K562 (cell line): Measurements from ENCODE around the gene CGNL1. TPM values are rescaled to one million over a fixed set of nuclear protein-coding genes. Genes with fewer than 3 reads are reported as not detected.

Experiments
- ARHGAP35 ChIP-seq: fragments of 450-650 bp; IDR thresholded peaks from 2 replicates; pipeline ENCODE4 v1.6.1; 2018; ENCODE audit not compliant: partially characterized antibody
- BHLHE40 ChIP-seq: IDR thresholded peaks from 2 replicates; pipeline ENCODE4 v1.6.1; 2011; ENCODE audit warnings: low read length, improper control_type of control experiment
- CBX8 ChIP-seq: fragments of 200-600 bp; sonication (generic); IDR thresholded peaks from 2 replicates; pipeline ENCODE4 v1.6.1; 2012; ENCODE audit warnings: borderline replicate concordance, mixed run types, low read depth, mild to moderate bottlenecking, moderate library complexity, mixed read lengths, low read length, control low read depth, inconsistent platforms; ENCODE audit not compliant: poor library complexity, severe bottlenecking; ENCODE audit errors: extremely low read depth
- HIVEP1 ChIP-seq: fragments of 250-450 bp; sonication (Bioruptor Pico); IDR thresholded peaks from 2 replicates; pipeline ENCODE4 v1.4.0; 2020; ENCODE audit warnings: mild to moderate bottlenecking
- KLF6 ChIP-seq: fragments of 250-450 bp; sonication (Bioruptor Pico); IDR thresholded peaks from 2 replicates; pipeline ENCODE4 v1.4.0; 2020; ENCODE audit warnings: mild to moderate bottlenecking, moderate library complexity, borderline replicate concordance
- NCOA6 ChIP-seq: fragments of 450-650 bp; IDR thresholded peaks from 2 replicates; pipeline ENCODE4 v1.6.1; 2017; ENCODE audit warnings: mild to moderate bottlenecking
- NR3C1 ChIP-seq: sonication (generic); formaldehyde crosslinking; IDR thresholded peaks from 2 replicates; pipeline ENCODE4 v1.8.1; 2022; ENCODE audit warnings: missing genetic modification reagents
- PHF20 ChIP-seq: fragments of 450-650 bp; IDR thresholded peaks from 2 replicates; pipeline ENCODE4 v1.6.1; 2018; ENCODE audit not compliant: partially characterized antibody
- POLR3A ChIP-seq: IDR thresholded peaks from 2 replicates; pipeline ENCODE4 v1.6.1; 2011; ENCODE audit warnings: borderline replicate concordance, mild to moderate bottlenecking, moderate library complexity; ENCODE audit not compliant: insufficient read length, insufficient read depth; ENCODE audit errors: extremely low read depth
- RBM22 ChIP-seq: fragments of 200-400 bp; formaldehyde crosslinking; IDR thresholded peaks from 2 replicates; pipeline ENCODE4 v1.6.1; 2018; ENCODE audit warnings: low read length, low read depth; ENCODE audit not compliant: poor library complexity, severe bottlenecking
- TEAD1 ChIP-seq, 2 experiments: fragments of 450-650 bp in 1 of 2; sonication (generic) in 1 of 2; formaldehyde crosslinking; IDR thresholded peaks; 2 replicates each; pipeline versions ENCODE4 v1.4.0 to v1.8.0; 2020 to 2022; ENCODE audit warnings: mild to moderate bottlenecking in 2 of 2, missing genetic modification reagents in 1 of 2
- TEAD4 ChIP-seq, 2 experiments: sonication (generic) in 1 of 2; formaldehyde crosslinking in 1 of 2; IDR thresholded peaks; 2 replicates each; pipeline versions ENCODE4 v1.6.1 to v1.8.0; 2012 to 2022; ENCODE audit warnings: borderline replicate concordance in 1 of 2, inconsistent platforms in 1 of 2, low read length in 1 of 2, mild to moderate bottlenecking in 1 of 2, missing genetic modification reagents in 1 of 2
- ZNF133 ChIP-seq: fragments of 250-450 bp; sonication (Bioruptor Pico); IDR thresholded peaks from 2 replicates; pipeline ENCODE4 v1.4.0; 2020; ENCODE audit warnings: mild to moderate bottlenecking
- ZNF197 ChIP-seq: fragments of 200-800 bp; sonication (Bioruptor generic); IDR thresholded peaks from 2 replicates; pipeline ENCODE4 v1.6.1; 2016; ENCODE audit warnings: low read depth, missing genetic modification characterization, missing compliant biosample characterization
- ZNF217 ChIP-seq: sonication (generic); formaldehyde crosslinking; IDR thresholded peaks from 2 replicates; pipeline ENCODE4 v1.8.0; 2022; ENCODE audit warnings: mild to moderate bottlenecking, missing genetic modification reagents
- ZNF3 ChIP-seq: fragments of 250-450 bp; sonication (Bioruptor Pico); IDR thresholded peaks from 2 replicates; pipeline ENCODE4 v1.5.0; 2021; ENCODE audit warnings: mild to moderate bottlenecking, moderate library complexity
- ZNF41 ChIP-seq: fragments of 250-450 bp; sonication (Bioruptor Pico); conservative IDR thresholded peaks from 2 replicates; pipeline ENCODE4 v1.4.0; 2020; ENCODE audit warnings: mild to moderate bottlenecking
- polyA plus RNA-seq, 8 experiments: library from polyadenylated mRNA; depleted of rRNA in 4 of 8; stranded (reverse) in 5 of 8; unstranded in 3 of 8; fragments of >200 nt; fragmentation: Nextera tagmentation in 2 of 8; fragmentation: Illumina TruSeq in 1 of 8; extraction: Ambion mirVana in 2 of 8; extraction: Trizol in 1 of 8; gene quantifications; 2 replicates each; pipeline versions ENCODE4 v1.2.1 to v1.2.3, GENCODE V29; 2011 to 2014; ENCODE audit warnings: inconsistent platforms in 1 of 8, missing spikeins in 1 of 8
- total RNA-seq, 7 experiments: library from RNA; depleted of rRNA in 6 of 7; stranded (reverse); fragments of >200 nt in 6 of 7; fragmentation: Illumina TruSeq in 2 of 7; extraction: Trizol in 2 of 7; gene quantifications; 2 replicates each; pipeline versions ENCODE4 v1.2.1 to v1.2.3, GENCODE V29; 2011 to 2021; ENCODE audit warnings: low replicate concordance in 1 of 7
- TF ChIP-seq, protein P1 (sequence below): fragments of 250-450 bp; sonication (Bioruptor Pico); IDR thresholded peaks from 2 replicates; pipeline ENCODE4 v1.4.0; 2020
- TF ChIP-seq, protein P2 (sequence below): IDR thresholded peaks from 2 replicates; pipeline ENCODE4 v1.6.1; 2014; ENCODE audit warnings: antibody characterized with exemption
- TF ChIP-seq, protein P3 (sequence below), 2 experiments: fragments of 450-650 bp; conservative IDR thresholded peaks; 2 replicates each; pipeline ENCODE4 v1.6.1; 2017; ENCODE audit warnings: mild to moderate bottlenecking in 2 of 2, moderate library complexity in 2 of 2

The CGNL1 gene
- total and polyA plus RNA-seq, 9 of the 15 experiments (the other 6 are each of a cell fraction or from before 2014, with no cell fraction given), result 0.01 to 0.07 TPM; not detected in 7

DNA sequence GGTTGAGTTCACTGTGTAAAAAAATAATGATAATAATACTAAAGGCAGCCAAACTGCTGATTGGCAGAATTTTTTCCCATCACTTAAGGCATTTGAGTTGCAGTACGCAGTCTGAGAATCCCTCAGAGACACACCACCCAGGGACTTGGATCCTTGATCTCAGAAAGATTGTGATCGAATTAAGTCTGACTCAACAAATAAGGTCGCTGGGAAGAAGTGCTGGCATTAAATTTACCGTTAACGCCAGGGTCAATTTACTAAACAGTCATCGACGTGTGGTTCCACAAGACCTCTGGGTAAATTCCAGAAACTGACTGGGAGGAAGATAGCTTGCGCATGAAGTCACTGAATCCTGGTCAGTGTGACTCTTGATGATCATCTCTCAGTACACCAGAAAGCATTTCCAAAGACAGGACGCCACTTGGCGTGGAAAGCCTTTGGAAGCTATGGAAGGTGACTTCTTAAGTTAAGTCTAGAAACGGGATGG is 48.3 kb upstream of the CGNL1 start (continued):
- no peak for TF ChIP-seq ARHGAP35
- no peak for TF ChIP-seq HIVEP1 (CRISPR knock-in tag)
- TF ChIP-seq BHLHE40, result no peak
- no peak for TF ChIP-seq PHF20
- TF ChIP-seq ZNF41 (CRISPR knock-in tag), result no peak
- TF ChIP-seq, protein P1, sequence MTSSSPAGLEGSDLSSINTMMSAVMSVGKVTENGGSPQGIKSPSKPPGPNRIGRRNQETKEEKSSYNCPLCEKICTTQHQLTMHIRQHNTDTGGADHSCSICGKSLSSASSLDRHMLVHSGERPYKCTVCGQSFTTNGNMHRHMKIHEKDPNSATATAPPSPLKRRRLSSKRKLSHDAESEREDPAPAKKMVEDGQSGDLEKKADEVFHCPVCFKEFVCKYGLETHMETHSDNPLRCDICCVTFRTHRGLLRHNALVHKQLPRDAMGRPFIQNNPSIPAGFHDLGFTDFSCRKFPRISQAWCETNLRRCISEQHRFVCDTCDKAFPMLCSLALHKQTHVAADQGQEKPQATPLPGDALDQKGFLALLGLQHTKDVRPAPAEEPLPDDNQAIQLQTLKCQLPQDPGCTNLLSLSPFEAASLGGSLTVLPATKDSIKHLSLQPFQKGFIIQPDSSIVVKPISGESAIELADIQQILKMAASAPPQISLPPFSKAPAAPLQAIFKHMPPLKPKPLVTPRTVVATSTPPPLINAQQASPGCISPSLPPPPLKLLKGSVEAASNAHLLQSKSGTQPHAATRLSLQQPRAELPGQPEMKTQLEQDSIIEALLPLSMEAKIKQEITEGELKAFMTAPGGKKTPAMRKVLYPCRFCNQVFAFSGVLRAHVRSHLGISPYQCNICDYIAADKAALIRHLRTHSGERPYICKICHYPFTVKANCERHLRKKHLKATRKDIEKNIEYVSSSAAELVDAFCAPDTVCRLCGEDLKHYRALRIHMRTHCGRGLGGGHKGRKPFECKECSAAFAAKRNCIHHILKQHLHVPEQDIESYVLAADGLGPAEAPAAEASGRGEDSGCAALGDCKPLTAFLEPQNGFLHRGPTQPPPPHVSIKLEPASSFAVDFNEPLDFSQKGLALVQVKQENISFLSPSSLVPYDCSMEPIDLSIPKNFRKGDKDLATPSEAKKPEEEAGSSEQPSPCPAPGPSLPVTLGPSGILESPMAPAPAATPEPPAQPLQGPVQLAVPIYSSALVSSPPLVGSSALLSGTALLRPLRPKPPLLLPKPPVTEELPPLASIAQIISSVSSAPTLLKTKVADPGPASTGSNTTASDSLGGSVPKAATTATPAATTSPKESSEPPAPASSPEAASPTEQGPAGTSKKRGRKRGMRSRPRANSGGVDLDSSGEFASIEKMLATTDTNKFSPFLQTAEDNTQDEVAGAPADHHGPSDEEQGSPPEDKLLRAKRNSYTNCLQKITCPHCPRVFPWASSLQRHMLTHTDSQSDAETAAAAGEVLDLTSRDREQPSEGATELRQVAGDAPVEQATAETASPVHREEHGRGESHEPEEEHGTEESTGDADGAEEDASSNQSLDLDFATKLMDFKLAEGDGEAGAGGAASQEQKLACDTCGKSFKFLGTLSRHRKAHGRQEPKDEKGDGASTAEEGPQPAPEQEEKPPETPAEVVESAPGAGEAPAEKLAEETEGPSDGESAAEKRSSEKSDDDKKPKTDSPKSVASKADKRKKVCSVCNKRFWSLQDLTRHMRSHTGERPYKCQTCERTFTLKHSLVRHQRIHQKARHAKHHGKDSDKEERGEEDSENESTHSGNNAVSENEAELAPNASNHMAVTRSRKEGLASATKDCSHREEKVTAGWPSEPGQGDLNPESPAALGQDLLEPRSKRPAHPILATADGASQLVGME (CRISPR knock-in tag), result peak; percentile 50; the same call in 1 of the 2 replicates
- TF ChIP-seq, protein P2, sequence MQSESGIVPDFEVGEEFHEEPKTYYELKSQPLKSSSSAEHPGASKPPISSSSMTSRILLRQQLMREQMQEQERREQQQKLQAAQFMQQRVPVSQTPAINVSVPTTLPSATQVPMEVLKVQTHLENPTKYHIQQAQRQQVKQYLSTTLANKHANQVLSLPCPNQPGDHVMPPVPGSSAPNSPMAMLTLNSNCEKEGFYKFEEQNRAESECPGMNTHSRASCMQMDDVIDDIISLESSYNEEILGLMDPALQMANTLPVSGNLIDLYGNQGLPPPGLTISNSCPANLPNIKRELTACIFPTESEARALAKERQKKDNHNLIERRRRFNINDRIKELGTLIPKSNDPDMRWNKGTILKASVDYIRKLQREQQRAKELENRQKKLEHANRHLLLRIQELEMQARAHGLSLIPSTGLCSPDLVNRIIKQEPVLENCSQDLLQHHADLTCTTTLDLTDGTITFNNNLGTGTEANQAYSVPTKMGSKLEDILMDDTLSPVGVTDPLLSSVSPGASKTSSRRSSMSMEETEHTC, result no peak
- TF ChIP-seq RBM22, result no peak
- TF ChIP-seq ZNF217, result no peak
- TF ChIP-seq KLF6 (CRISPR knock-in tag), result no peak
- no peak for TF ChIP-seq ZNF133 (CRISPR knock-in tag)
- no peak for TF ChIP-seq TEAD1 (CRISPR knock-in tag; IDR thresholded peaks at IDR 0.05)
- TF ChIP-seq ZNF197, result no peak
- TF ChIP-seq NCOA6, result 0 out of 2 replicates have a peak, but pooled peaks have one; percentile 16
- TF ChIP-seq POLR3A, result no peak
- TF ChIP-seq TEAD4 (IDR thresholded peaks at IDR 0.05; ENCODE audit: low read length), result peak; percentile 56; the same call in 1 of the 2 replicates
- no peak for TF ChIP-seq TEAD4 (CRISPR knock-in tag; IDR thresholded peaks at IDR 0.05; ENCODE audit: borderline replicate concordance)
- no peak for TF ChIP-seq ZNF3 (CRISPR knock-in tag)
- no peak for TF ChIP-seq NR3C1
- TF ChIP-seq, protein P3, sequence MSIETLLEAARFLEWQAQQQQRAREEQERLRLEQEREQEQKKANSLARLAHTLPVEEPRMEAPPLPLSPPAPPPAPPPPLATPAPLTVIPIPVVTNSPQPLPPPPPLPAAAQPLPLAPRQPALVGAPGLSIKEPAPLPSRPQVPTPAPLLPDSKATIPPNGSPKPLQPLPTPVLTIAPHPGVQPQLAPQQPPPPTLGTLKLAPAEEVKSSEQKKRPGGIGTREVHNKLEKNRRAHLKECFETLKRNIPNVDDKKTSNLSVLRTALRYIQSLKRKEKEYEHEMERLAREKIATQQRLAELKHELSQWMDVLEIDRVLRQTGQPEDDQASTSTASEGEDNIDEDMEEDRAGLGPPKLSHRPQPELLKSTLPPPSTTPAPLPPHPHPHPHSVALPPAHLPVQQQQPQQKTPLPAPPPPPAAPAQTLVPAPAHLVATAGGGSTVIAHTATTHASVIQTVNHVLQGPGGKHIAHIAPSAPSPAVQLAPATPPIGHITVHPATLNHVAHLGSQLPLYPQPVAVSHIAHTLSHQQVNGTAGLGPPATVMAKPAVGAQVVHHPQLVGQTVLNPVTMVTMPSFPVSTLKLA (conservative IDR thresholded peaks at IDR 0.05), result no peak
- TF ChIP-seq CBX8, result no peak
